ENCODE results near the gene TEKTIP1. TPM values are rescaled to one million over a fixed set of nuclear protein-coding genes. Genes with fewer than 3 reads are reported as not detected.

TEKTIP1 gene
- total and polyA plus RNA-seq, 2 experiments from 2014 or later = 5.4 to 5.9 TPM

- TF ChIP-seq CTCF (IDR thresholded peaks at IDR 0.05; ENCODE audit: low read depth, low read length) = no peak
- no peaks in the 10 kb centered on the region for H3K9me3 ChIP-seq (ENCODE audit: low read depth)
- peaks cover 41% of the 10 kb centered on the region for H3K27me3 ChIP-seq
- H3K27ac ChIP-seq = no peak within 1 kb of the TSS
- no peaks in the 10 kb centered on the region for H3K36me3 ChIP-seq
- no peak for DNase-seq (ENCODE audit: low read depth in 1 of 2, low spot score in 1 of 2)
- H3K4me1 ChIP-seq (ENCODE audit: low read depth) = no peaks in the 10 kb centered on the region
- peak within 1 kb of the TSS; percentile 14 for H3K4me3 ChIP-seq
Measured at GRCh38 chr19:3585301-3586126, 46.5 kb downstream of the TEKTIP1 start, which contains the start of gene GIPC3. Gene GIPC3 (plus strand): TSS chr19:3585478. CDS start chr19:3585598, 120 bp downstream.

GRCh38 chr19:3586127-3586626, 47.2 kb downstream of the TEKTIP1 start:
- peak overlapping the region; percentile 14 for H3K4me3 ChIP-seq
- H3K4me1 ChIP-seq (ENCODE audit: low read depth) = no peaks in the 10 kb centered on the region
- DNase-seq (ENCODE audit: low read depth in 1 of 2, low spot score in 1 of 2) = peak in 1 of 2 donors; percentile 42
- no peaks in the 10 kb centered on the region for H3K36me3 ChIP-seq
- peak; percentile 51 for TF ChIP-seq CTCF (IDR thresholded peaks at IDR 0.05; ENCODE audit: low read depth, low read length)
- peaks cover 41% of the 10 kb centered on the region for H3K27me3 ChIP-seq
- no peak overlapping the region for H3K27ac ChIP-seq
- H3K9me3 ChIP-seq (ENCODE audit: low read depth) = no peaks in the 10 kb centered on the region

GRCh38 chr19:3586707-3587346, 47.9 kb downstream of the TEKTIP1 start:
- no peak overlapping the region for H3K27ac ChIP-seq
- no peaks in the 10 kb centered on the region for H3K36me3 ChIP-seq
- no peak for TF ChIP-seq CTCF (IDR thresholded peaks at IDR 0.05; ENCODE audit: low read depth, low read length)
- peaks cover 41% of the 10 kb centered on the region for H3K27me3 ChIP-seq
- H3K4me1 ChIP-seq (ENCODE audit: low read depth) = no peaks in the 10 kb centered on the region
- H3K4me3 ChIP-seq = no peak overlapping the region
- no peaks in the 10 kb centered on the region for H3K9me3 ChIP-seq (ENCODE audit: low read depth)
- DNase-seq (ENCODE audit: low read depth in 1 of 2, low spot score in 1 of 2) = no peak

GRCh38 chr19:3589439-3589838, 50.5 kb downstream of the TEKTIP1 start:
- no peak for DNase-seq (ENCODE audit: low read depth in 1 of 2, low spot score in 1 of 2)
- peaks cover 36% of the 10 kb centered on the region for H3K27me3 ChIP-seq
- TF ChIP-seq CTCF (IDR thresholded peaks at IDR 0.05; ENCODE audit: low read depth, low read length) = no peak
- H3K4me1 ChIP-seq (ENCODE audit: low read depth) = no peaks in the 10 kb centered on the region
- no peaks in the 10 kb centered on the region for H3K36me3 ChIP-seq
- no peaks in the 10 kb centered on the region for H3K9me3 ChIP-seq (ENCODE audit: low read depth)
- no peak overlapping the region for H3K4me3 ChIP-seq
- no peak overlapping the region for H3K27ac ChIP-seq

- H3K27ac ChIP-seq = no peak overlapping the region
- no peaks in the 10 kb centered on the region for H3K4me1 ChIP-seq (ENCODE audit: low read depth)
- no peak for DNase-seq (ENCODE audit: low read depth in 1 of 2, low spot score in 1 of 2)
- no peak for TF ChIP-seq CTCF (IDR thresholded peaks at IDR 0.05; ENCODE audit: low read depth, low read length)
- peaks cover 30% of the 10 kb centered on the region for H3K27me3 ChIP-seq
- H3K9me3 ChIP-seq (ENCODE audit: low read depth) = no peaks in the 10 kb centered on the region
- H3K36me3 ChIP-seq = no peaks in the 10 kb centered on the region
- no peak overlapping the region for H3K4me3 ChIP-seq
Measured at GRCh38 chr19:3589949-3590348, 51.0 kb downstream of the TEKTIP1 start.

Data from cardiac muscle cell (in vitro differentiated cells and primary cell).